Stimulated activated memory B cell treated with anti-CD40 and anti-IgM and Interleukin-4, amounts not matched to agents 10 μg/mL and 1 μg/mL and 100 μg/mL, for 72 hours (primary cell): ENCODE data around the gene SLC2A11.

Experiments
- ATAC-seq: fragments of 150-1000 bp; cut with Tn5 transposase; 2 replicates; pipeline ENCODE4 v1.10.0; 2021
- H3K27ac Mint-ChIP-seq: one replicate; pipeline ENCODE4 v1.8.0; 2022; ENCODE audit warnings: mild to moderate bottlenecking, mixed read lengths
- H3K27me3 Mint-ChIP-seq: one replicate; pipeline ENCODE4 v1.8.0; 2022; ENCODE audit warnings: mixed read lengths
- H3K36me3 Mint-ChIP-seq: one replicate; pipeline ENCODE4 v1.8.0; 2022; ENCODE audit warnings: mixed read lengths
- H3K4me1 Mint-ChIP-seq: one replicate; pipeline ENCODE4 v1.8.0; 2022; ENCODE audit warnings: mixed read lengths
- H3K4me3 Mint-ChIP-seq: one replicate; pipeline ENCODE4 v1.8.0; 2022; ENCODE audit warnings: mild to moderate bottlenecking, moderate library complexity, mixed read lengths
- H3K9me3 Mint-ChIP-seq: one replicate; pipeline ENCODE4 v1.8.0; 2022; ENCODE audit warnings: mixed read lengths

The SLC2A11 gene, protein sequence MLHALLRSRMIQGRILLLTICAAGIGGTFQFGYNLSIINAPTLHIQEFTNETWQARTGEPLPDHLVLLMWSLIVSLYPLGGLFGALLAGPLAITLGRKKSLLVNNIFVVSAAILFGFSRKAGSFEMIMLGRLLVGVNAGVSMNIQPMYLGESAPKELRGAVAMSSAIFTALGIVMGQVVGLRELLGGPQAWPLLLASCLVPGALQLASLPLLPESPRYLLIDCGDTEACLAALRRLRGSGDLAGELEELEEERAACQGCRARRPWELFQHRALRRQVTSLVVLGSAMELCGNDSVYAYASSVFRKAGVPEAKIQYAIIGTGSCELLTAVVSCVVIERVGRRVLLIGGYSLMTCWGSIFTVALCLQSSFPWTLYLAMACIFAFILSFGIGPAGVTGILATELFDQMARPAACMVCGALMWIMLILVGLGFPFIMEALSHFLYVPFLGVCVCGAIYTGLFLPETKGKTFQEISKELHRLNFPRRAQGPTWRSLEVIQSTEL

GRCh38 chr22:23857606-23858483 is at the start of gene SLC2A11:
Gene SLC2A11, plus strand, starts transcription at chr22:23857875. Its CDS starts 125 bp downstream, at chr22:23858000.
- peaks cover 8% of the 10 kb centered on the region for H3K36me3 Mint-ChIP-seq

GRCh38 chr22:23812378-23812777 is 45.3 kb upstream of the SLC2A11 start:
- H3K9me3 Mint-ChIP-seq = no peaks in the 10 kb centered on the region
- H3K27ac Mint-ChIP-seq = no peak overlapping the region
- no peak for ATAC-seq
- peaks cover 57% of the 10 kb centered on the region for H3K36me3 Mint-ChIP-seq
- H3K4me1 Mint-ChIP-seq = peaks cover 34% of the 10 kb centered on the region
- no peaks in the 10 kb centered on the region for H3K27me3 Mint-ChIP-seq
- no peak overlapping the region for H3K4me3 Mint-ChIP-seq

More at GRCh38 chr22:23857606-23858483, at the start of gene SLC2A11:
- Mint-ChIP-seq H3K4me1 (peaks cover 32% of the 10 kb centered on the region), H3K27ac (peak within 1 kb of the TSS; percentile 95), H3K4me3 (peak within 1 kb of the TSS; percentile 90), H3K9me3 (no peaks in the 10 kb centered on the region), H3K27me3 (no peaks in the 10 kb centered on the region)
- peak; percentile 98 for ATAC-seq

DNA sequence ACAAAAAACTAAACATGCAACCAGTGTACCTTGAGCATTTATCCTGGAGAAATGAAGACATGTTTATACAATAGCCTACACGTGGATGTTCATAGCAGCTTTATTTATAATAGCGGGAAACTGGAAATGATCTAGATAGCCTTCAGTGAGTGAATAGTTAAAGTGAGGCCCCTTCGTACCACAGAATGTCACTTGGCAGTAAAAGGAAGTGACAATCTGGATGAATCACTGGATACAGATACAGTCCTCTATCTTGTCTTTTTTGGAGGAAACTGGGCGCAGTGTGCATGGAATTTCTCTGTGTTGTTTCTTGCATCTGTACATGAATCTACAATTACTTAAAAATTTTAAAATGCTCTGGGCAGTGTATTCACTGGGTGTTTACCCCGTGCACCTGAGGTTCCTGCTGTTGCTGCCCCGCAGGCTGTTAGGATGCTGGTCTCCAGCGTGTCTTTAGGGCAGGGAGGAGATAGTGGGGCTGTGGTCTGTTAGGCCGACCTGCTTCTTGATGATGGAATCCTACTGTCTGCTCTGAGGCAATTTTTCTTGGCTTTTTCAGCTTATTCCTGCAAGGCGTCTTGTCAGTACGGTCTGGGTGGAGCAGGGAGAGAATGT is 42.0 kb upstream of the SLC2A11 start:
- no peaks in the 10 kb centered on the region for H3K9me3 Mint-ChIP-seq
- H3K4me1 Mint-ChIP-seq = peaks cover 54% of the 10 kb centered on the region
- no peak for ATAC-seq
- H3K27ac Mint-ChIP-seq = peak overlapping the region; percentile 50
- no peak overlapping the region for H3K4me3 Mint-ChIP-seq
- no peaks in the 10 kb centered on the region for H3K27me3 Mint-ChIP-seq
- H3K36me3 Mint-ChIP-seq = peaks cover 80% of the 10 kb centered on the region

DNA sequence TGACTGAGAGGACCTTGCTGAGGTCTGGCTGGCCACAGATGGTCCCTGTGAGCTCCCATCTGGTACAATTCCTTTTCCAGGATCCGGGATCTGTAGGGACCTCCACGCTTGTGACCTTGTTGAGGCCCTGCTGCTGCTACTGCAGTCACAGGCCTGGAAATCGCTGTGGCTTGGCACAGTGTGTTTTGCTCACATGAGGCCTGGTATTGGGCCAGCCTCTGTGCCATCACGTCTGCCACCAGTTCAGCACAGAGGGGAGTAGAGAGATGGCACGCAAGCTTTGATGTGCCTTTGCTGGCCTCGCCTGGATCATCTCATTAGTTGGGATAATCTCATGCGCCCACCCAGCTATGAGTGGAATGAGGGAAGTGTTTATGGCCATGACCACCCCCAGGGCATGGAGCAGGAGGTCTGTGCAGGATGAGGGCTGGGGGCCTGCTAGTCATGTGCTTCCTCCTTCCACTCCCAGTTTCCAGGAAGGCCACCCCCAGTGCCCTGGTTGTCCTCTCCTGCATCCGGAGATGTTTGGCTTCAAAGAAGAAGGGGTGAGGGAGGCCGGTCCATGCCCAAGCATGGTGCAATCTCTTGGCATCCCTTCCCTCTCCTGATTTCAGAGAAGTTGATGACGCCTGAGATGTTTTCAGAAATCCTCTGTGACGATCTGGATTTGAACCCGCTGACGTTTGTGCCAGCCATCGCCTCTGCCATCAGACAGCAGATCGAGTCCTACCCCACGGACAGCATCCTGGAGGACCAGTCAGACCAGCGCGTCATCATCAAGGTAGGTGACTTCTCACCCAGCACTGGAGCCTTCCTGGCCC is 41.3 kb upstream of the SLC2A11 start:
- Mint-ChIP-seq H3K27ac (peak overlapping the region; percentile 50), H3K4me3 (no peak overlapping the region), H3K4me1 (peaks cover 54% of the 10 kb centered on the region), H3K36me3 (peaks cover 77% of the 10 kb centered on the region), H3K9me3 (no peaks in the 10 kb centered on the region), H3K27me3 (no peaks in the 10 kb centered on the region)
- no peak for ATAC-seq

GRCh38 chr22:23817146-23817545 is 40.5 kb upstream of the SLC2A11 start:
- peaks cover 49% of the 10 kb centered on the region for H3K4me1 Mint-ChIP-seq
- H3K27ac Mint-ChIP-seq = peak overlapping the region; percentile 46

GRCh38 chr22:23818541-23818940 is 39.1 kb upstream of the SLC2A11 start:
- H3K4me1 Mint-ChIP-seq = peaks cover 61% of the 10 kb centered on the region
- H3K36me3 Mint-ChIP-seq = peaks cover 85% of the 10 kb centered on the region
- H3K9me3 Mint-ChIP-seq = no peaks in the 10 kb centered on the region
- ATAC-seq = no peak
- H3K27me3 Mint-ChIP-seq = no peaks in the 10 kb centered on the region
- peak overlapping the region; percentile 74 for H3K27ac Mint-ChIP-seq
- no peak overlapping the region for H3K4me3 Mint-ChIP-seq

More at GRCh38 chr22:23817146-23817545, 40.5 kb upstream of the SLC2A11 start:
- Mint-ChIP-seq H3K9me3 (no peaks in the 10 kb centered on the region), H3K4me3 (no peak overlapping the region), H3K27me3 (no peaks in the 10 kb centered on the region), H3K36me3 (peaks cover 79% of the 10 kb centered on the region)
- ATAC-seq = no peak

DNA sequence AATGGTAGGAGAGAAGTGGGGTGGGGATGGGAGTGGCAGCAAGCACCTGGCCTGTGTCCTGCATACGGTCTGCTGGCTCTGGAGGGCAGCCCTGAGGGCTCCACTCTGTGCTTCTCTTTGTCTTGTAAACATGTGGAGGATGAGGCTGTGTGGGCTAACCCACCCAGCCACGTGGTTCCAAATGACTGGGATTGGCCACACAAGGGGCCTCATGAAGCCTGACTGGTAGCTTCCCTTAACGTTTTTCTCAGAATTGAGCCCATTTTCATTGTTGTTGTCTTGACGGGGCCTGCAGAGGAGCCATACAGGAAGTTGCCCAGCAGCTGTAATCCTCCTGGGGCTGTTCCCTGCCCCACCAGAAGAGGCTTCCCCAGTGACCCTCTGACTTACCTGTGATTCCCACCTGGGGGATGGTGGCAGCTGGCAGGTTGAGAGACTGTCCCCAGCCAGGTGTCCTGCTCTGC is 36.9 kb upstream of the SLC2A11 start:
- peaks cover 91% of the 10 kb centered on the region for H3K36me3 Mint-ChIP-seq
- no peaks in the 10 kb centered on the region for H3K27me3 Mint-ChIP-seq
- H3K9me3 Mint-ChIP-seq = no peaks in the 10 kb centered on the region
- peaks cover 71% of the 10 kb centered on the region for H3K4me1 Mint-ChIP-seq
- ATAC-seq = peak; percentile 88
- H3K27ac Mint-ChIP-seq = peak overlapping the region; percentile 74
- peak overlapping the region; percentile 12 for H3K4me3 Mint-ChIP-seq

- no peak overlapping the region for H3K4me3 Mint-ChIP-seq
- H3K27ac Mint-ChIP-seq = peak overlapping the region; percentile 69
- no peaks in the 10 kb centered on the region for H3K9me3 Mint-ChIP-seq
- no peaks in the 10 kb centered on the region for H3K27me3 Mint-ChIP-seq
- no peak for ATAC-seq
- H3K36me3 Mint-ChIP-seq = peaks cover 87% of the 10 kb centered on the region
- H3K4me1 Mint-ChIP-seq = peaks cover 60% of the 10 kb centered on the region
These were observed 35.5 kb upstream of the SLC2A11 start for GRCh38 chr22:23822101-23822671.

- peaks cover 62% of the 10 kb centered on the region for H3K4me1 Mint-ChIP-seq
- no peaks in the 10 kb centered on the region for H3K9me3 Mint-ChIP-seq
- H3K36me3 Mint-ChIP-seq = peaks cover 85% of the 10 kb centered on the region
- ATAC-seq = no peak
- no peaks in the 10 kb centered on the region for H3K27me3 Mint-ChIP-seq
- H3K27ac Mint-ChIP-seq = peak overlapping the region; percentile 69
- H3K4me3 Mint-ChIP-seq = no peak overlapping the region
These were observed 34.3 kb upstream of the SLC2A11 start for GRCh38 chr22:23823331-23823791.

DNA sequence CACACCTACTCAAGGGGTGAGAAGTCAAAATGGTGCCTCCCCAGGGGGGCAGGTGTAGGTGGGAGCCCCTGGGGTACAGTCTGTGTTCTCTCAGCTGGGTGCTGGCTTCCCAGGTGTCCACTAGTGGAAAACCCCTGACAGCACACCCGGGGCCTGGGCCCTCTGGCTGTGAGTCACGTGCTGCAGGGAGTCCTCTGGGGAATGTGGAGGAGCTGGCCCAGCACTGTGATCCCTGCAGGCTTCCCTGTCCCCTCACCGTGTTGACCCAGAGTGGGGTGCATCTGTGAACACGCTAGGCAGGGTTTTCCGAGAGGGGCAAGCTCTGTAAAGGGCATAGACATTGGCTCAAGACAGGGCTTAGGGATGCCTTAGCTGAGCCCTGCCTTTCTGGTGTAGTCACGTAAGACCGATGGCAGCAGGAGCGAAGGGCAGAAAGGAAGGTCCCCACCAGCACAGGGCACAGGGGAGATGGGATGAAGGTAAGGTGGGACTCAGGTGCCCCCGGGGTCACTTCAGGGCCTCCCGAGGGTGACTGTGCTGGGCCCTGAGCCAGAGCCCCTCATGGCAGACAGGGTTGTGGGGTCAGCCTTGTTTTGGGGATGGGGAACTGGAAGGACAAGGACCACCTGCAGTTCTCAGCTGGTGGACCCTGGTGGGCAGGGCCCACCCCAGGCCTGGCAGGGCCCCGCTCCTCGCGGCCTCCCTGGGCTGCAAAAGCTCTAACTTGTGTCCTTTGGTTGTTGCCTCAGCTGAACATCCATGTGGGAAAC is 33.0 kb upstream of the SLC2A11 start:
- Mint-ChIP-seq H3K27me3 (no peaks in the 10 kb centered on the region), H3K36me3 (peaks cover 83% of the 10 kb centered on the region), H3K9me3 (no peaks in the 10 kb centered on the region), H3K27ac (peak overlapping the region; percentile 35), H3K4me3 (no peak overlapping the region), H3K4me1 (peaks cover 64% of the 10 kb centered on the region)
- no peak for ATAC-seq

DNA sequence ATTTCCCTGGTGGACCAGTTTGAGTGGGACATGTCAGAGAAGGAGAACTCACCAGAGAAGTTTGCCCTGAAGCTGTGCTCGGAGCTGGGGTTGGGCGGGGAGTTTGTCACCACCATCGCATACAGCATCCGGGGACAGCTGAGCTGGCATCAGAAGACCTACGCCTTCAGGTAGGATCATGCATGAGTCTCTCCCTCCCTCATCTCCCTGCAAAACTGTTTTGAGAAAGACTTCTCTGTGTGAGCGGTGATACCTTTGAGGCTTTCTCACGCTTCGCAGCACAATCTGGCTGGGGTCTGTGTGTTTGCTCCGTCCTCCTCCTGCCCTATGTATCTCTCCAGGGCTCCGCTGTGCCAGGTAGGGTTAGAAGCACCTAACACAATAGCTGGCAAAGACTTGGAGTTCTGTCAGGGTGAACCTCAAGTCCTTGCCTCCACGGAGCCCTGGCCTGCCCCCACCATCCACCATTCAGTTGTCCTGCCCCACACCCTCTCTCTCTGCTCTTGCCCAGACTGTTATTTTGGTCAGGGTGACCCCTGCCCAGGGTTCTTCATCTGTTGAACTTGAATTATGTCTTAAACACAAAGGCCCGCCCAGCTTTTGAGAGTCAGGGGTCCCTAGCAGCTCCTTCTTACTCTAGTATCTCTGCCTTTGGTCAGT is 32.3 kb upstream of the SLC2A11 start:
- Mint-ChIP-seq H3K9me3 (no peaks in the 10 kb centered on the region), H3K27ac (peak overlapping the region; percentile 77), H3K27me3 (no peaks in the 10 kb centered on the region), H3K4me1 (peaks cover 64% of the 10 kb centered on the region), H3K36me3 (peaks cover 83% of the 10 kb centered on the region), H3K4me3 (no peak overlapping the region)
- ATAC-seq = no peak

GRCh38 chr22:23826510-23827350 is 30.9 kb upstream of the SLC2A11 start:
- ATAC-seq = no peak
- H3K9me3 Mint-ChIP-seq = no peaks in the 10 kb centered on the region
- no peaks in the 10 kb centered on the region for H3K27me3 Mint-ChIP-seq
- H3K4me1 Mint-ChIP-seq = peaks cover 56% of the 10 kb centered on the region
- H3K27ac Mint-ChIP-seq = peak overlapping the region; percentile 77
- peaks cover 80% of the 10 kb centered on the region for H3K36me3 Mint-ChIP-seq
- no peak overlapping the region for H3K4me3 Mint-ChIP-seq
